CD4-positive, alpha-beta T cell treated with Interleukin-17A for 4 hours (primary cell): ENCODE measurements around the gene TMEM203.

Source experiments
- DNase-seq: peaks from one replicate; pipeline ENCODE4 v3.0.0-alpha.2; 2020; ENCODE audit warnings: mixed read lengths

TMEM203 gene

GRCh38 chr9:137163365-137163715, 42.1 kb downstream of the TMEM203 start:
- no peak for DNase-seq

- peak; percentile 40 for DNase-seq
Observed at GRCh38 chr9:137162505-137163364, 42.7 kb downstream of the TMEM203 start.

GRCh38 chr9:137161558-137162486, 43.6 kb downstream of the TMEM203 start:
- no peak for DNase-seq

- DNase-seq: no peak
Observed at GRCh38 chr9:137160716-137161557, 44.5 kb downstream of the TMEM203 start.

GRCh38 chr9:137160054-137160425, 45.4 kb downstream of the TMEM203 start:
- no peak for DNase-seq

- DNase-seq: no peak
Observed at GRCh38 chr9:137159105-137160053, 46.1 kb downstream of the TMEM203 start.

- DNase-seq: no peak
Observed at GRCh38 chr9:137158625-137159024, 46.8 kb downstream of the TMEM203 start.

GRCh38 chr9:137157618-137158415, 47.6 kb downstream of the TMEM203 start:
- no peak for DNase-seq

- peak; percentile 60 for DNase-seq
Observed at GRCh38 chr9:137156567-137157375, 48.7 kb downstream of the TMEM203 start.
